HepG2 (cell line): Measurements from ENCODE around the gene PXMP4. TPM values are rescaled to one million over a fixed set of nuclear protein-coding genes. Genes with fewer than 3 reads are reported as not detected.

Experiments used
- ATF1 ChIP-seq: IDR thresholded peaks from 2 replicates; pipeline ENCODE4 v1.6.1; 2016; ENCODE audit warnings: mild to moderate bottlenecking, control low read depth
- ATF2 ChIP-seq: sonication (generic); formaldehyde crosslinking; IDR thresholded peaks from 2 replicates; pipeline ENCODE4 v1.4.0; 2020; ENCODE audit warnings: missing genetic modification reagents
- CTCF ChIP-seq: sonication (generic); formaldehyde crosslinking; IDR thresholded peaks from 2 replicates; pipeline ENCODE4 v1.5.0; 2020; ENCODE audit warnings: mild to moderate bottlenecking, missing genetic modification reagents, moderate library complexity
- EP300 ChIP-seq, 3 experiments: sonication (generic) in 1 of 3; formaldehyde crosslinking in 1 of 3; IDR thresholded peaks; 2 replicates each; pipeline versions ENCODE4 v1.5.1 to v1.6.1; 2011 to 2020; ENCODE audit warnings: low read depth in 2 of 3, low read length in 2 of 3, borderline replicate concordance in 1 of 3, improper control_type of control experiment in 1 of 3, mild to moderate bottlenecking in 1 of 3, missing genetic modification reagents in 1 of 3, moderate library complexity in 1 of 3
- ISL2 ChIP-seq: sonication (generic); formaldehyde crosslinking; IDR thresholded peaks from 2 replicates; pipeline ENCODE4 v1.5.0; 2020; ENCODE audit warnings: missing genetic modification reagents
- KDM3A ChIP-seq: IDR thresholded peaks from 2 replicates; pipeline ENCODE4 v1.6.1; 2018; ENCODE audit warnings: low read depth, missing compliant biosample characterization
- MXD3 ChIP-seq: IDR thresholded peaks from 2 replicates; pipeline ENCODE4 v1.6.1; 2016; ENCODE audit warnings: mild to moderate bottlenecking, missing biosample characterization, missing genetic modification reagents
- NR2F1 ChIP-seq, 2 experiments: fragments of 450-650 bp in 1 of 2; formaldehyde crosslinking in 1 of 2; IDR thresholded peaks; 2 replicates each; pipeline versions ENCODE4 v1.5.0 to v1.6.1; 2016 to 2020; ENCODE audit warnings: mild to moderate bottlenecking in 1 of 2, missing compliant biosample characterization in 1 of 2, missing genetic modification reagents in 1 of 2, moderate library complexity in 1 of 2
- PPARG ChIP-seq: conservative IDR thresholded peaks from 2 replicates; pipeline ENCODE4 v1.6.1; 2016; ENCODE audit warnings: missing biosample characterization, missing genetic modification reagents
- PRDM4 ChIP-seq: sonication (generic); formaldehyde crosslinking; IDR thresholded peaks from 2 replicates; pipeline ENCODE4 v1.9.0; 2021; ENCODE audit warnings: missing genetic modification reagents, borderline replicate concordance
- RFXANK ChIP-seq: IDR thresholded peaks from 2 replicates; pipeline ENCODE4 v1.6.1; 2016
- SRY ChIP-seq: sonication (generic); formaldehyde crosslinking; IDR thresholded peaks from 2 replicates; pipeline ENCODE4 v1.8.0; 2022; ENCODE audit warnings: mild to moderate bottlenecking, missing genetic modification reagents
- TBX3 ChIP-seq: fragments of 450-650 bp; IDR thresholded peaks from 2 replicates; pipeline ENCODE4 v1.6.1; 2017; ENCODE audit warnings: antibody characterized with exemption, mild to moderate bottlenecking, inconsistent platforms, borderline replicate concordance
- ZFP91 ChIP-seq: sonication (generic); formaldehyde crosslinking; IDR thresholded peaks from 2 replicates; pipeline ENCODE4 v1.9.0; 2022; ENCODE audit warnings: missing genetic modification reagents, mild to moderate bottlenecking, borderline replicate concordance
- ZNF264 ChIP-seq: sonication (generic); formaldehyde crosslinking; IDR thresholded peaks from 2 replicates; pipeline ENCODE4 v1.4.0; 2020; ENCODE audit warnings: missing genetic modification reagents
- ZNF614 ChIP-seq: IDR thresholded peaks from 2 replicates; pipeline ENCODE4 v1.6.1; 2018; ENCODE audit warnings: missing biosample characterization, missing genetic modification reagents, inconsistent platforms, borderline replicate concordance
- polyA plus RNA-seq, 8 experiments: library from polyadenylated mRNA; depleted of rRNA in 3 of 8; stranded (reverse) in 7 of 8; unstranded in 1 of 8; fragments of >200 nt; fragmentation: Illumina TruSeq in 4 of 8; extraction: Trizol in 4 of 8; gene quantifications; 2 replicates each; pipeline versions ENCODE4 v1.2.1 to v1.2.3, GENCODE V29; 2011 to 2016; ENCODE audit warnings: low read depth in 4 of 8, missing spikeins in 1 of 8, mixed read lengths in 1 of 8; ENCODE audit not compliant: insufficient read depth in 1 of 8
- total RNA-seq, 5 experiments: library from RNA; depleted of rRNA; stranded (reverse); fragments of >200 nt; fragmentation: Illumina TruSeq; extraction: Trizol; gene quantifications; 2 replicates each; pipeline ENCODE4 v1.2.3, GENCODE V29; 2016; ENCODE audit warnings: low read depth in 1 of 5

PXMP4 gene
- total and polyA plus RNA-seq, 2 of the 13 experiments (the other 11 are each of a cell fraction or from before 2014, with no cell fraction given) = not detected

- TF ChIP-seq EP300 (IDR thresholded peaks at IDR 0.05; ENCODE audit: low read depth in 2 of 2, low read length in 2 of 2) = peak in 1 of 2 experiments; percentile 83; a peak in 2 of 4 replicates
- peak; percentile 52 for TF ChIP-seq EP300 (CRISPR knock-in tag; IDR thresholded peaks at IDR 0.05; ENCODE audit: borderline replicate concordance)
- no peak for TF ChIP-seq SRY (CRISPR knock-in tag)
- TF ChIP-seq ATF2 (CRISPR knock-in tag) = peak; percentile 47
- peak; percentile 60; the same call in 1 of the 2 replicates for TF ChIP-seq KDM3A
- peak; percentile 48; the same call in 1 of the 2 replicates for TF ChIP-seq TBX3
- TF ChIP-seq RFXANK (CRISPR knock-in tag) = no peak
- peak; percentile 55 for TF ChIP-seq PPARG
- peak; percentile 76 for TF ChIP-seq ZFP91 (CRISPR knock-in tag)
- no peak for TF ChIP-seq ZNF264 (CRISPR knock-in tag)
- peak; percentile 79; the same call in 1 of the 2 replicates for TF ChIP-seq ZNF614 (CRISPR knock-in tag)
- TF ChIP-seq MXD3 (CRISPR knock-in tag) = no peak
- TF ChIP-seq ISL2 (CRISPR knock-in tag) = no peak
- TF ChIP-seq CTCF = 0 out of 2 replicates have a peak, but pooled peaks have one; percentile 14
- TF ChIP-seq ATF1 (CRISPR knock-in tag) = no peak
- TF ChIP-seq NR2F1 (CRISPR knock-in tag; IDR thresholded peaks at IDR 0.05) = peak; percentile 46 to 64; a peak in 2 of 4 replicates
- no peak for TF ChIP-seq PRDM4 (CRISPR knock-in tag)
Measured at GRCh38 chr20:33733654-33734576, 13.8 kb upstream of the PXMP4 start (continued).
